Measurements from ENCODE around the gene ANGPTL3.

Gene ANGPTL3

GRCh38 chr1:62628506-62628905, 31.2 kb downstream of the ANGPTL3 start:
- DNase-seq (ENCODE audit: low spot score), result no peak

DNA sequence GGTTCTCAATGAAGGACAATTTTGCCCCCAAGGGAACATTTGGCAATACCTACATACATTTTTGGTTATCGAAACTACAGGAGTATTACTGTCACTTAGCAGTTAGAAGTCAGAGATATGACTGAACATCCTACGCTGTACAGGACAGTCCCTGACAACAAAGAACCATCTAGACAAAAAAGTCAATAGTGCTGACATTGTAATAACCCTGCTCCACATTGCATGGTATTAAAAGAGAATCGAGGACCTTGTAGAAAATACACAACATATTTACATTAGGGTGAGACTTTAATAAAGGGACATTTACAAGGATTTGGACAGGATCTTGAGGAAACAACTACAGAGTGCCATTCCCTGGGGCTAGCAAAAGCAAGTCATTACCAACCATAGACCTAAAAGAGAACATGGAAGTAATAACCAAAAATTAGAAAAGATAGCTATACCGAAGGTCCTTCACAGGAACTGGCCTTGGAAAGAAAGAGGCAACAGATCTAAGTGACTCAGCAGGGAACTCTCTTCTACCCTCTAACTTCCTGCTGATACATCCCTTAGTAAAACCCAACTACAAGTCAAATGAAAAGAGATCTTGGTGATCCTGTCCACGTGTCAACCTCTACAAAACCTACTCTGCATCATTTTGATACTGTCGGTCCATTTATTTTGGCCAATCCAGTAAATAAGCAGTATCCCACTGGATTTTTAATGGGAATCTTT, 40.2 kb downstream of the ANGPTL3 start:
- no peak for DNase-seq (ENCODE audit: low spot score)

DNA sequence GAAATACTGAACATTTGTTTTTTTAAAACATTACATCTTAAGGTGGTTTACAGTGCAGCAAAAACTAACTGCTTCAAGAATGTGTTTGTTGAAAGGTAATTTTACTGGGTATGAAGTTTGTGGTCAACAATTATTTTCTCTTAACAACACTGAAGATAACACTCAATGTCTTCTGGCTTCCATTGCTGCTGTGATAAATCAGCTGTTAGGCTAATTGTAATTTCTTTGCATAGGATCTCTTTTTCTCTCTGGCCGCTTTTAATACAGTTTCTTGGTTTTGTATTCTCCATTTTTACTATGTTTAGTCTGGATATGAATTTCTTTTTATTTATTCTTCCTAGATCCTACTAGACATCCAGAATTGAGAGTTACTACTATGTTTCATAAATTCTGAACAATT, 46.0 kb downstream of the ANGPTL3 start:
- no peak for DNase-seq (ENCODE audit: low spot score)

DNA sequence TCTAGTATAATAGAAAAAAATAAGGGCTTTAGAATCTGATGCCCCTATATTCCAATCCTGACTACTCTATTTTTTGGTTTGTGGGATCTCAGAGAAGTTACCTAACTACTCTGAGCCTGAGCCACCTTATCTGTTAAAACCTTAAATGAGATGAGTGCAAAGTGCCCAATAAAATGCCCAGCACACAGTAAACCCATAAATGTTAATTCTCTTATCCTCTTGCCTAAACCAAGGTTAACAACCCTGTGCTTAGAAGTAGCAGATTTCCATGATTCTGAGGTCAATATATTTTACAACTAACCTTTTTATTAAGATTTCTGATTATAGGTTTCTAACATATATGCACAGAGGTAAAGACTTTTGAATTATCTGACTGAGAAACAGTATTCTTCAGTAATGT, 55.1 kb downstream of the ANGPTL3 start:
- DNase-seq (ENCODE audit: low spot score), result no peak

DNA sequence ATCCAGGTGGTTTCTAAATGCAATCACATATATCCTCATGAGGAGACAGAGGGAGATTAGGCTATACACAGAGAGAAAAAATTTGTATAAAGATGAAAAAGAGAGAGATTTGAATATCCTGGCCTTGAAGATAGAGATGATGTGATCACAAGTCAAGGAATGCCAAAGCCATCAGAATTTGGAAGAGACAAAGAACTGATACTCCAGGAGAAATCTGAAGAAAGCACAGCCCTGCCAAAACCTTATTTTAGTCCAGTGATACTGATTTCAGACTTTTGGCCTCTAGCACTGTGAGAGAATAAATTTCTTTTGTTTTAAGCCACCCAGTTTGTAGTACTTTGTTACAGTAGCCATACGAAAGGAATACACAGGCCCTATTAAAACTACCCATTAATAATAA, 57.4 kb downstream of the ANGPTL3 start:
- DNase-seq (ENCODE audit: low spot score), result no peak
